ENCODE measurements around the gene TCAP. TPM values are rescaled to one million over a fixed set of nuclear protein-coding genes. Genes with fewer than 3 reads are reported as not detected.

TCAP gene, protein sequence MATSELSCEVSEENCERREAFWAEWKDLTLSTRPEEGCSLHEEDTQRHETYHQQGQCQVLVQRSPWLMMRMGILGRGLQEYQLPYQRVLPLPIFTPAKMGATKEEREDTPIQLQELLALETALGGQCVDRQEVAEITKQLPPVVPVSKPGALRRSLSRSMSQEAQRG
- polyA plus RNA-seq = 2.2 TPM
- long read RNA-seq, donor 1, partial matches to known transcripts = 0 of 1 reads
- long read RNA-seq, donor 1, other reads (novel, unspliced or antisense) = 0 of 1 reads
- long read RNA-seq, donor 2 = 0 reads
- long read RNA-seq, donor 3 = 0 reads
- long read RNA-seq, donor 4 = 0 reads
- long read RNA-seq, donor 5 = 0 reads
- long read RNA-seq, donor 6 = 0 reads
- long read RNA-seq, donor 7 = 0 reads
- long read RNA-seq, donor 8, partial matches to known transcripts = 0 of 1 reads
- long read RNA-seq, donor 8, other reads (novel, unspliced or antisense) = 0 of 1 reads
- long read RNA-seq, donor 9 = 0 reads
- long read RNA-seq, donor 10 = 0 reads
- long read RNA-seq, donor 11 = 0 reads

DNA sequence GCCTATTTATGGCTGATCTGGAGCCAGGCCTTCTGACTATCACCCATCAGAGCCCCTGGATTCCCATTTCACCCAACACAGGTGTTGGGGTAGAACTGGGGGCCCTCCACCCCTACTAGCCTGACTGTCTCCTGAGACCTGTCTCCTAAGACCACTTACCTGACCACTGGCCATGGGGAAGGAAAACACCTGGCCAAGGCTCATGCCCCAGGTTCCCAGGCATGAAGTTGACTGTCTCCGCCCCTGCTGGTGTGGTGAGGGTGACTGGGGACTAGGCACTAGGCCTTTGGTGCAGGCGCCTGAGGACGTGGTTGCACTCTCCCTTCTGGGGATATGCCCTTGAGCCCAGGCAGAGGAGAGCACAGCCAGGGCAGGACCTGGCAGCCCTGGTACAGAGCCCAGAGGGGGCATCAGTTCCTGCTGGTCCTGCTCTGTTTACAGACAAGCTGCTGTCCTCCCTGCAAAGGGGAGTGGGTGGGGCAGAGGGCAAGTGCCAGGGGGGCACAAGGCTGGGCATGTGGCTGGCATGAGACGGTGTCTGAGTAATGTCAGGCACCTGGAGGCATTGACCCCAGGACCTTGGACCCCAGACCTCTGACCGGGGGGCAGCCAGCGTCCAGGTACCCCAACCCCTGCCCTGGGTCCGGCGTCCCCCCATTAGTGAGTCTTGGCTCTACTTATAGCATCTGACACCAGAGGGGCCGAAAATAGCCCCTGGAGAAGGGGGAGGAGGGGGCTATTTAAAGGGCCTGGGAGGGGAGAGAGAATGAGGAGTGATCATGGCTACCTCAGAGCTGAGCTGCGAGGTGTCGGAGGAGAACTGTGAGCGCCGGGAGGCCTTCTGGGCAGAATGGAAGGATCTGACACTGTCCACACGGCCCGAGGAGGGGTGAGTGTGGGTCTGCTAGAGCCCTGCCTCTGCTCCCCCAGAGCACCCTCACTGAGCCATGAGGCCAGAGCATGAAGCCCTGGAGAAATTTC is at the start of gene TCAP:
TCAP (plus strand) TSS at position 769 of the 981 bp plus-strand sequence; CDS start at position 780, 11 bp downstream.
- Histone ChIP-seq H3K27ac (ENCODE audit: low read length) (no peak within 1 kb of the TSS), H3K27me3 (ENCODE audit: control insufficient read depth, insufficient read depth, low read length) (peaks cover 27% of the 10 kb centered on the region), H3K9me3 (ENCODE audit: control insufficient read depth, low read depth, low read length) (peaks cover 4% of the 10 kb centered on the region), H3K4me1 (ENCODE audit: control insufficient read depth, insufficient read depth, low read length) (peaks cover 31% of the 10 kb centered on the region), H3K36me3 (ENCODE audit: control insufficient read depth, insufficient read depth, low read length) (peaks cover 28% of the 10 kb centered on the region), H3K4me3 (ENCODE audit: low read length) (no peak within 1 kb of the TSS)
- DNase-seq = no peak
- 60% methylated on average over 1 of the region's 15 CpGs for WGBS (ENCODE audit: insufficient coverage, low lambda C conversion rate)

GRCh38 chr17:39615434-39615833 is 49.7 kb upstream of the TCAP start:
- H3K27ac ChIP-seq (ENCODE audit: low read length) = no peak overlapping the region

GRCh38 chr17:39617100-39617445 is 48.1 kb upstream of the TCAP start:
- WGBS (ENCODE audit: insufficient coverage, low lambda C conversion rate) = no CpG with 5 or more reads among the region's 3 CpGs

More at GRCh38 chr17:39615434-39615833, 49.7 kb upstream of the TCAP start:
- H3K9me3 ChIP-seq (ENCODE audit: control insufficient read depth, low read depth, low read length) = no peaks in the 10 kb centered on the region
- DNase-seq = no peak
- no CpG with 5 or more reads among the region's 6 CpGs for WGBS (ENCODE audit: insufficient coverage, low lambda C conversion rate)
- no peak overlapping the region for H3K4me3 ChIP-seq (ENCODE audit: low read length)
- H3K27me3 ChIP-seq (ENCODE audit: control insufficient read depth, insufficient read depth, low read length) = peaks cover 62% of the 10 kb centered on the region
- peaks cover 8% of the 10 kb centered on the region for H3K4me1 ChIP-seq (ENCODE audit: control insufficient read depth, insufficient read depth, low read length)
- no peaks in the 10 kb centered on the region for H3K36me3 ChIP-seq (ENCODE audit: control insufficient read depth, insufficient read depth, low read length)

DNA sequence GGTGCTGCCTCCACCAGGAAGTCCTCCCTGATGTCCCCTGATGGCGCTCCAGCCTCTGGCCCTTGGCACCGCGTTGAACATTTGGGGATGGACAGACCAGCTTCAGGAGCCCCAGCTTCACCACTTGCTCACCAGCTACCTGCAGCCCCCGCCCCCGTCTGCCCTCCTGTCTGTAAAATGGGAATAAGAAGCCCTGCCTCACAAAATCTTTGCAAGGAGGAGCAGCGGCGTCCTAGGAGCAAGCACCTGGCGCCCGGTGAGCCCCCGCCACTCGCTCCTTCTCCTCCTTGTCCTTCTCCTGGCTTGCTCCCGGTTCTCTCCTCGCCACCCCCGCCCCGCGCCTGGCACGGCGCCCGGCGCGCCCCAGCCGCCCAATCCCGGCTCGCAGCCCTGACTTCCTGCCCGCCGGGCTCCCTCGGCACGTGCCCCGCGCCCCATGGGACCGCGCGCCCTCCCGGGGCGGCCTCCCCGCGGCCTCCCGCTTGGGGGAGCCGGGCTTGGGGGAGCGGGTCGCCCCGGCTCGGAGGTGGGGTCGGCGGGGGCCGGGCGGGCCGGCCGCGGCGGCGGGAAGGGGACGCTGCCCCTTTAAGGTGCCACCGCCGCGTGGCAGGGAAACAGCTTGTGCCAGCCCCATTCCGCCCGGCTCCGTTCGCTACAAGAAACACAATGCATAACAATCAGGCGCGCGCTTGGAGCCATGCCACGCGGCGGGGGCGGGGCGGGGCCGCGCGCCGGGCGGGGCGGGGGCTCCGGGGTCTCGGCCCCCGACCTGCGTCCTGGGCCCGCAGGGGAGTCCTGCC is 47.5 kb upstream of the TCAP start:
- no peak overlapping the region for H3K27ac ChIP-seq (ENCODE audit: low read length)
- peaks cover 8% of the 10 kb centered on the region for H3K4me1 ChIP-seq (ENCODE audit: control insufficient read depth, insufficient read depth, low read length)
- DNase-seq = peak; percentile 66 to 77
- H3K36me3 ChIP-seq (ENCODE audit: control insufficient read depth, insufficient read depth, low read length) = no peaks in the 10 kb centered on the region
- H3K4me3 ChIP-seq (ENCODE audit: low read length) = peak overlapping the region; percentile 34
- H3K27me3 ChIP-seq (ENCODE audit: control insufficient read depth, insufficient read depth, low read length) = peaks cover 42% of the 10 kb centered on the region
- no peaks in the 10 kb centered on the region for H3K9me3 ChIP-seq (ENCODE audit: control insufficient read depth, low read depth, low read length)
- WGBS (ENCODE audit: insufficient coverage, low lambda C conversion rate) = no CpG with 5 or more reads among the region's 79 CpGs

More at GRCh38 chr17:39617100-39617445, 48.1 kb upstream of the TCAP start:
- peaks cover 47% of the 10 kb centered on the region for H3K27me3 ChIP-seq (ENCODE audit: control insufficient read depth, insufficient read depth, low read length)
- no peaks in the 10 kb centered on the region for H3K36me3 ChIP-seq (ENCODE audit: control insufficient read depth, insufficient read depth, low read length)
- no peak overlapping the region for H3K4me3 ChIP-seq (ENCODE audit: low read length)
- H3K4me1 ChIP-seq (ENCODE audit: control insufficient read depth, insufficient read depth, low read length) = peaks cover 8% of the 10 kb centered on the region
- DNase-seq = no peak
- no peak overlapping the region for H3K27ac ChIP-seq (ENCODE audit: low read length)
- H3K9me3 ChIP-seq (ENCODE audit: control insufficient read depth, low read depth, low read length) = no peaks in the 10 kb centered on the region

- H3K27me3 ChIP-seq (ENCODE audit: control insufficient read depth, insufficient read depth, low read length) = peaks cover 34% of the 10 kb centered on the region
- no peaks in the 10 kb centered on the region for H3K36me3 ChIP-seq (ENCODE audit: control insufficient read depth, insufficient read depth, low read length)
- WGBS (ENCODE audit: insufficient coverage, low lambda C conversion rate) = no CpG with 5 or more reads among the region's 33 CpGs
- peaks cover 8% of the 10 kb centered on the region for H3K4me1 ChIP-seq (ENCODE audit: control insufficient read depth, insufficient read depth, low read length)
- peak in 1 of 2 donors; percentile 62 for DNase-seq
- H3K9me3 ChIP-seq (ENCODE audit: control insufficient read depth, low read depth, low read length) = no peaks in the 10 kb centered on the region
- H3K4me3 ChIP-seq (ENCODE audit: low read length) = peak overlapping the region; percentile 34
- no peak overlapping the region for H3K27ac ChIP-seq (ENCODE audit: low read length)
These were observed 46.8 kb upstream of the TCAP start for GRCh38 chr17:39618246-39618913.

- Histone ChIP-seq H3K9me3 (ENCODE audit: control insufficient read depth, low read depth, low read length) (no peaks in the 10 kb centered on the region), H3K27ac (ENCODE audit: low read length) (no peak overlapping the region), H3K4me1 (ENCODE audit: control insufficient read depth, insufficient read depth, low read length) (peaks cover 8% of the 10 kb centered on the region), H3K36me3 (ENCODE audit: control insufficient read depth, insufficient read depth, low read length) (no peaks in the 10 kb centered on the region), H3K27me3 (ENCODE audit: control insufficient read depth, insufficient read depth, low read length) (peaks cover 29% of the 10 kb centered on the region), H3K4me3 (ENCODE audit: low read length) (no peak overlapping the region)
- no peak for DNase-seq
- no CpG with 5 or more reads among the region's 13 CpGs for WGBS (ENCODE audit: insufficient coverage, low lambda C conversion rate)
These were observed 46.0 kb upstream of the TCAP start for GRCh38 chr17:39618956-39619785.

DNA sequence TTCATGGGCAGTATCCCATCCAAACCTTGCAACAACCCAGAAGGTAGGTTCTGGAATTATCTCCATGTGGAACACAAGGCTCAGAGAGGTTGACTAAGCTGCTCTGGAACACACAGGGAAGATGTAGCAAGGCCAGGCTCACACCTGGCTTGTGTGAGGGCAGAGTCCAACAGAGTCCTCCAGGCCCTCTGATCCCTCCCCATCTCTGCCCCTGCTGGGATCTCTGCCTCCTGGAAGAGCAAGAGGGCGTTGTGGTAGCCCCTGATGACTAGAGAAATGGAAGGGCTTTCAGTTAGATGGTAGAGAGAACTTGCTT is 45.4 kb upstream of the TCAP start:
- no CpG with 5 or more reads among the region's 1 CpG for WGBS (ENCODE audit: insufficient coverage, low lambda C conversion rate)
- no peaks in the 10 kb centered on the region for H3K9me3 ChIP-seq (ENCODE audit: control insufficient read depth, low read depth, low read length)
- no peaks in the 10 kb centered on the region for H3K36me3 ChIP-seq (ENCODE audit: control insufficient read depth, insufficient read depth, low read length)
- H3K4me3 ChIP-seq (ENCODE audit: low read length) = no peak overlapping the region
- no peak for DNase-seq
- H3K27ac ChIP-seq (ENCODE audit: low read length) = no peak overlapping the region
- peaks cover 8% of the 10 kb centered on the region for H3K4me1 ChIP-seq (ENCODE audit: control insufficient read depth, insufficient read depth, low read length)
- peaks cover 25% of the 10 kb centered on the region for H3K27me3 ChIP-seq (ENCODE audit: control insufficient read depth, insufficient read depth, low read length)

- Histone ChIP-seq H3K4me3 (ENCODE audit: low read length) (no peak overlapping the region), H3K4me1 (ENCODE audit: control insufficient read depth, insufficient read depth, low read length) (peaks cover 17% of the 10 kb centered on the region), H3K27me3 (ENCODE audit: control insufficient read depth, insufficient read depth, low read length) (peaks cover 19% of the 10 kb centered on the region), H3K36me3 (ENCODE audit: control insufficient read depth, insufficient read depth, low read length) (no peaks in the 10 kb centered on the region), H3K9me3 (ENCODE audit: control insufficient read depth, low read depth, low read length) (no peaks in the 10 kb centered on the region), H3K27ac (ENCODE audit: low read length) (no peak overlapping the region)
- no CpG with 5 or more reads among the region's 26 CpGs for WGBS (ENCODE audit: insufficient coverage, low lambda C conversion rate)
- DNase-seq = peak; percentile 71 to 77
These were observed 43.4 kb upstream of the TCAP start for GRCh38 chr17:39621523-39622379.

All from large intestine (tissue), 12 donors.